ENCODE data around the gene NFATC1.

Gene NFATC1

DNA sequence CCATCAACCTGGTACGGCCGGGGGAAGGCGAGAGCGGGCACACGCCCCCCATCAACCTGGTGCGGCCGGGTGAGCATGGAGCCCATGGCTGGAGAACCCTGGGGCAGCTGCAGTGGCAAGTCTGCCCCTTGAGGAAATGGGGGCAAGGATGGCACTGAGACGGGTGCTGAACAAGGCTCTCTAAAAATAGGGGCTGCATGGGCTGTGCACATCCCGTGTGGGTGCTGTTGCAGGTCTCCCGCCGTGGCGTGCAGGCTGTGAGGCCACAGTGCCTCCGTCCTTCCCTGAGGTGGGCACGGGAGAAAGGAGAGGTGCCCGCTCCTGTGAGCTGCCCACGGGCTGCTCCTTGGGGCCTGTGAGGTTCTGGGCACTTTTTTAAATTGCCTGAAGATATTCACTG is 99.2 kb downstream of the NFATC1 start (continued):
- TF ChIP-seq BACH2 (CRISPR knock-in tag; IDR thresholded peaks at IDR 0.05; ENCODE audit: borderline replicate concordance) (no peak), POU6F1 (CRISPR knock-in tag; IDR thresholded peaks at IDR 0.05; ENCODE audit: borderline replicate concordance, low read depth) (no peak), ESRRG (CRISPR knock-in tag; IDR thresholded peaks at IDR 0.05) (no peak), CSDC2 (CRISPR knock-in tag; IDR thresholded peaks at IDR 0.05) (no peak), SNAI2 (CRISPR knock-in tag; IDR thresholded peaks at IDR 0.05) (no peak)

- TF ChIP-seq ZNF565 (CRISPR knock-in tag; conservative IDR thresholded peaks at IDR 0.05; ENCODE audit: low read depth): no peak
- no peak for TF ChIP-seq SNAI2 (CRISPR knock-in tag; IDR thresholded peaks at IDR 0.05)
- TF ChIP-seq GLIS3 (CRISPR knock-in tag; IDR thresholded peaks at IDR 0.05): no peak
- TF ChIP-seq POU6F1 (CRISPR knock-in tag; IDR thresholded peaks at IDR 0.05; ENCODE audit: borderline replicate concordance, low read depth): no peak
- TF ChIP-seq ZFP3 (CRISPR knock-in tag; IDR thresholded peaks at IDR 0.05): no peak
- no peak for ATAC-seq
Observed at GRCh38 chr18:79495591-79496071, 99.9 kb downstream of the NFATC1 start.

DNA sequence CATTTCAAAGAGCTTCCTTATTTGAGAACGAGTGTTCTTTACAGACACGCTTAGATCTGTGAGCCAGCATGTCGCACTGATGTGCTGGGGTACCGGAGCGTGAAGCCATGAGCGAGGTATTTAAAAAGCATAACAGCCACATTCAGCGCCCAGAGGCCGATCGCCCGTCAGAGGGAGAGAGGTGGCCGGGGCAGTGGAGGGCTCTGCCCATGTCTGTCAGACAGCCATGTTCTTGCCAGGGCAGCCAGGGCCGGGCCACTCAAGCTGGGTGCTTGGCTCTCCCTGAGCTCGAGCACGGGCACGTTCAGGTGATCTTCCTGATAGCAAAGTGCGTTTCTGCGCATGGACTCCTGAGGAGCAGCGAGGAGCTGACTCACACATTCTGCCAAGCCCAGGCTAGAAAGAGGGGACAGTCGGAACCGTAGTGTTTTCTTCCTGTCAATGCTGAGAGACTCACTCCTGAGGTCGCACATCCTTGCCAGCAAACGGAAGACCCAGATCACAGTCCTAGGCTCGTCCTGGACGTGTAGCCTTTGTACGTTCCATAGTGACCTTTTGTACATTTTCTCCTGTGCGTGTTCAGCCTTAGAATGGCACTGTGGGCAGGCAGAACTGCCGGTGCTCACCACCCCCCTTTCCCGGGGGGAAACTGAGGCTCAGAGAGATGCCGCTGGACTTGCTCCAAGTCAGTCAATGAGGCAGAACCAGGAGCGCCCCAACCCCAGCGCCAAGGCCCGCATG is 100.7 kb downstream of the NFATC1 start:
- ATAC-seq: no peak
- TF ChIP-seq, protein P1, sequence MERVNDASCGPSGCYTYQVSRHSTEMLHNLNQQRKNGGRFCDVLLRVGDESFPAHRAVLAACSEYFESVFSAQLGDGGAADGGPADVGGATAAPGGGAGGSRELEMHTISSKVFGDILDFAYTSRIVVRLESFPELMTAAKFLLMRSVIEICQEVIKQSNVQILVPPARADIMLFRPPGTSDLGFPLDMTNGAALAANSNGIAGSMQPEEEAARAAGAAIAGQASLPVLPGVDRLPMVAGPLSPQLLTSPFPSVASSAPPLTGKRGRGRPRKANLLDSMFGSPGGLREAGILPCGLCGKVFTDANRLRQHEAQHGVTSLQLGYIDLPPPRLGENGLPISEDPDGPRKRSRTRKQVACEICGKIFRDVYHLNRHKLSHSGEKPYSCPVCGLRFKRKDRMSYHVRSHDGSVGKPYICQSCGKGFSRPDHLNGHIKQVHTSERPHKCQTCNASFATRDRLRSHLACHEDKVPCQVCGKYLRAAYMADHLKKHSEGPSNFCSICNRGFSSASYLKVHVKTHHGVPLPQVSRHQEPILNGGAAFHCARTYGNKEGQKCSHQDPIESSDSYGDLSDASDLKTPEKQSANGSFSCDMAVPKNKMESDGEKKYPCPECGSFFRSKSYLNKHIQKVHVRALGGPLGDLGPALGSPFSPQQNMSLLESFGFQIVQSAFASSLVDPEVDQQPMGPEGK (CRISPR knock-in tag; IDR thresholded peaks at IDR 0.05; ENCODE audit: borderline replicate concordance): no peak
- TF ChIP-seq ARNTL (CRISPR knock-in tag; IDR thresholded peaks at IDR 0.05; ENCODE audit: borderline replicate concordance, low read depth) (no peak), GLIS3 (CRISPR knock-in tag; IDR thresholded peaks at IDR 0.05) (no peak), CSDC2 (CRISPR knock-in tag; IDR thresholded peaks at IDR 0.05) (no peak), POU6F1 (CRISPR knock-in tag; IDR thresholded peaks at IDR 0.05; ENCODE audit: borderline replicate concordance, low read depth) (no peak), SNAI2 (CRISPR knock-in tag; IDR thresholded peaks at IDR 0.05) (no peak), ZNF565 (CRISPR knock-in tag; conservative IDR thresholded peaks at IDR 0.05; ENCODE audit: low read depth) (no peak), ZFP30 (CRISPR knock-in tag; IDR thresholded peaks at IDR 0.05) (no peak)

DNA sequence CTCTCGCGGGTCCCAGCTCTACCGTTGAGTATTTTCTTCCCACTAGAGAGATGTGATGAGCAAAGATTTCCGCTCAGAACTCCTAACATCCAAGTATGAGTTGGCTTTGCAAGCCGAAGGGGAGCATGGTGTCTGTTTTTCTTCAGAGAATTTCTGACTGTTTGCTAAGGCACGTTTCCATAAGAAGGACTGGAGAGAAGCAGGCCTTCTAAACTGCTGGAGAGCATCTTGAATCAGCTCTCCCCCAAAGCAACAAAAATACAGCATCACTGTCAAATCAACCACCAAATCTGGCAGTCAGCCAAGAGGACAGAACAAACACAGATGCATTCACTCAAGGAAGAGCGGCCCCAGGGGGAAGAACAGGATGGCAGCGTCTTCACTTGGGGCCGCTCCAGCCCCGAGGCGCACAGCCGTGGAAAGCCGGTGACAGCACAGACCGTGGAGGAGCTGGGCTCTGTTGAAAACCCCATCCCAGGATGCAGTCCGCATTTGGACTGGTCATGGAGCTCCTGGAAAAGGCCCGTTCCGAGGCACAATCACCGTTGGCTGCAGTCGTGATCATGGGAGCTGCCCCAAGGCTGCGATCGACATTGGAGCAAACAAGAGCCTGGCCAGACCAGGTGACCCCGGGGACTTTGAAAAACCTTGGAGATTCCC is 101.4 kb downstream of the NFATC1 start:
- no peak for TF ChIP-seq CSRNP3 (CRISPR knock-in tag; IDR thresholded peaks at IDR 0.05)
- no peak for TF ChIP-seq ZFP30 (CRISPR knock-in tag; IDR thresholded peaks at IDR 0.05)
- ATAC-seq: no peak

DNA sequence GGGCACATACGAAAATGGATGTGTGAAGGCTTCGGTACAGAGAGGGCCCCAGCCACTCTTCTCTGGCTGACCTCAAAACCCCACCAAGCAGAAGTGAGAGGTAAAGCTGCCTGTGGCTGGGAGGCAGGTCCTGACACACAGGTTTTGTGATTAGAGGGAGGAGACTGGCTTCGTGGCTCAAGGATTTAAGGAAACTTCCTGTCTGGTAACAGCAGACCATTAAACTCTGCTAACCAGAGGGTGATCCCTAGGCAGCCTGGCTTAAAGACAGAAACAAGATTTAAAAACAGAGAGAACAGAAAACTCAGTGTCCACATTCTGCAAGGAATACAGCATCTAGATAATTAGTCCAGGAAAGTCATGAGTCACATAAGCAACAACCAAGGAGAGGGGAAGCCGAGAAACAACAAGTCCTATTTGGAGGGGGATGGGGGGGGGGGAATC is 101.9 kb downstream of the NFATC1 start:
- no peak for ATAC-seq
- TF ChIP-seq GLIS3 (CRISPR knock-in tag; IDR thresholded peaks at IDR 0.05) (no peak), TCF4 (CRISPR knock-in tag; IDR thresholded peaks at IDR 0.05; ENCODE audit: borderline replicate concordance) (no peak), OSR1 (CRISPR knock-in tag; IDR thresholded peaks at IDR 0.05) (no peak), ARNTL (CRISPR knock-in tag; IDR thresholded peaks at IDR 0.05; ENCODE audit: borderline replicate concordance, low read depth) (no peak), RARB (CRISPR knock-in tag; IDR thresholded peaks at IDR 0.05) (no peak), TOX (CRISPR knock-in tag; IDR thresholded peaks at IDR 0.05; ENCODE audit: borderline replicate concordance) (no peak), TSHZ2 (CRISPR knock-in tag; IDR thresholded peaks at IDR 0.05) (no peak), ZFP30 (CRISPR knock-in tag; IDR thresholded peaks at IDR 0.05) (no peak), ZNF565 (CRISPR knock-in tag; conservative IDR thresholded peaks at IDR 0.05; ENCODE audit: low read depth) (no peak), CSRNP3 (CRISPR knock-in tag; IDR thresholded peaks at IDR 0.05) (no peak), CSDC2 (CRISPR knock-in tag; IDR thresholded peaks at IDR 0.05) (no peak), ZC3H10 (CRISPR knock-in tag; IDR thresholded peaks at IDR 0.05) (no peak)
